DND-41 (cell line): Measurements from ENCODE around the gene NDRG4.

ENCODE experiments used
- EZH2 ChIP-seq: IDR thresholded peaks from 3 replicates; pipeline ENCODE4 v1.6.1; 2012; ENCODE audit warnings: borderline replicate concordance, low read depth, mild to moderate bottlenecking, moderate library complexity, low read length, inconsistent platforms; ENCODE audit not compliant: severe bottlenecking
- TF ChIP-seq, protein P1 (sequence below): IDR thresholded peaks from 2 replicates; pipeline ENCODE4 v1.5.1; 2012; ENCODE audit warnings: borderline replicate concordance, low read length, moderate library complexity, mild to moderate bottlenecking; ENCODE audit not compliant: poor library complexity, severe bottlenecking; ENCODE audit errors: extremely low read depth

GRCh38 chr16:58498341-58499091, 1.4 kb upstream of the NDRG4 start:
- TF ChIP-seq, protein P1, sequence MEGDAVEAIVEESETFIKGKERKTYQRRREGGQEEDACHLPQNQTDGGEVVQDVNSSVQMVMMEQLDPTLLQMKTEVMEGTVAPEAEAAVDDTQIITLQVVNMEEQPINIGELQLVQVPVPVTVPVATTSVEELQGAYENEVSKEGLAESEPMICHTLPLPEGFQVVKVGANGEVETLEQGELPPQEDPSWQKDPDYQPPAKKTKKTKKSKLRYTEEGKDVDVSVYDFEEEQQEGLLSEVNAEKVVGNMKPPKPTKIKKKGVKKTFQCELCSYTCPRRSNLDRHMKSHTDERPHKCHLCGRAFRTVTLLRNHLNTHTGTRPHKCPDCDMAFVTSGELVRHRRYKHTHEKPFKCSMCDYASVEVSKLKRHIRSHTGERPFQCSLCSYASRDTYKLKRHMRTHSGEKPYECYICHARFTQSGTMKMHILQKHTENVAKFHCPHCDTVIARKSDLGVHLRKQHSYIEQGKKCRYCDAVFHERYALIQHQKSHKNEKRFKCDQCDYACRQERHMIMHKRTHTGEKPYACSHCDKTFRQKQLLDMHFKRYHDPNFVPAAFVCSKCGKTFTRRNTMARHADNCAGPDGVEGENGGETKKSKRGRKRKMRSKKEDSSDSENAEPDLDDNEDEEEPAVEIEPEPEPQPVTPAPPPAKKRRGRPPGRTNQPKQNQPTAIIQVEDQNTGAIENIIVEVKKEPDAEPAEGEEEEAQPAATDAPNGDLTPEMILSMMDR = no peak
- TF ChIP-seq EZH2 = no peak
